Activated CD4-positive, alpha-beta T cell treated with anti-CD3 and anti-CD28 coated beads for 48 hours (primary cell): Measurements from ENCODE around the gene MINAR1.

ENCODE experiments used
- DNase-seq: peaks from one replicate; pipeline ENCODE4 v3.0.0-alpha.2; 2020

The MINAR1 gene

DNA sequence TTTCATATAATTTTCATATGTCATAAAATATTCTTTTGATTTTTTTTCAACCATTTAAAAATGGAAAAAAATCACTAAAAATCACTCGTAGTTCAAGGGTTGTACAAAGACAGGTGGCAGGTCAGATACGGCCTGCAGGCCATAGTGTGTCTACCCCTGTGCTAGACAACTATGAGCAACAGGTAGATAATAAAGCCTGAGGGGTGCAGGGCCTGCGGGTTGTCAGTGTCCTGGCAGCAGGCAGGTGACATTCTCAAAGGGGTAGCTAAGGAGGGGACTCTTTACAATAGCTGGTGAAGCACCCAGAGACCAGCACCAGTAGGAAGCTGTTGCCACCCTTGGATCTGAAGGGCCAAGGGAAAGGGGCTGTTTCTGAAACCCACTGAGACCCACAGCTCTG lies 34.4 kb downstream of the MINAR1 start:
- DNase-seq, result no peak

DNA sequence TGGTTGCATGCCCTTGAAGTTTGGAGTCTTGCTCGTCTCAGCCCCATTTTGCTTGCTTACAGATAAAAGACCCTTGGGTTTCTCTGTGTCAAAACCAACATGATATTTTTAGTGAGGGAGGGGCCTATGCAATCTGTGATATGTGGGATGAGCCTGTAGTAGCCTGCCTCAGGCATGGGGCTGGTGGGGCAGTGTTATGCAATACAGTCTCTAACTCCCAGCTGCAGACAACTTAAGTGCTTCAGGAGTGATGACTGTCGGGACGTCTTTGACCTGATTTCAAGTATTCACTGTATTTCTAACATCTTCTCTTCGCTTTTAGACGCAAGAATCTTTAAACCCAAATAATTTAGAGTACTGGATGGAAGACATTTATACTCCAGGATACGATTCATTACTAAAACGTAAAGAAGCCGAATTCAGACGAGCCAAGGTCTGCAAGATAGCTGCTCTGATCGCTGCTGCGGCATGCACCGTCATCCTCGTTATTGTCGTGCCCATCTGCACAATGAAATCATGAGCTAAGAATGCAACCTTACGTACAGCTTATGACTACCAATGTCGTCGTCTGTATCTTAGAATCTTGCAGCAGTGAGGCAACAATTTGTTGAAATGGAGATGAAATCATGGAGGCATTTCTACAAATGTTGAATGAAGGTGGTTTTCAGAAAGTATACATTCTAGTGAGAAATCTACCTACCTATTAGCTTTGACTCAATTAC lies 35.9 kb downstream of the MINAR1 start:
- no peak for DNase-seq

DNA sequence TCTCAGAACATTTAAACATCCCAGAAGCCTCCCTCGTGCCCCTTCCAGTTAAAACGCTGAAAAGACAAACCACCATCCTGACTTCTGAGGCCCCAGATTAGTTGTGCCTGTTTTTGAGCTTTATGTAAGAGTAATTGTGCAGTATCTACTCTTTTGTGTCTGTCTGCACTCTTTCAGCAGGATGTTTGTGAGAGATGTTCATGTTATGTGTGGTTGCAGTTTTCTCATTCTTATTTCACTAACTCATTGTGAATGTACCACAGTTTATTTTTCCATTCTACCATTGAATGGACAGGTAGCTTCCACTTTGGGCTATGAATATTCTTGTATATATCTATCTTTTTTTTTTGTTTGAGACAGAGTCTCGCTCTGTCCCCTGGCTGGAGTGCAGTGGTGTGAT lies 40.3 kb downstream of the MINAR1 start:
- DNase-seq, result no peak

DNA sequence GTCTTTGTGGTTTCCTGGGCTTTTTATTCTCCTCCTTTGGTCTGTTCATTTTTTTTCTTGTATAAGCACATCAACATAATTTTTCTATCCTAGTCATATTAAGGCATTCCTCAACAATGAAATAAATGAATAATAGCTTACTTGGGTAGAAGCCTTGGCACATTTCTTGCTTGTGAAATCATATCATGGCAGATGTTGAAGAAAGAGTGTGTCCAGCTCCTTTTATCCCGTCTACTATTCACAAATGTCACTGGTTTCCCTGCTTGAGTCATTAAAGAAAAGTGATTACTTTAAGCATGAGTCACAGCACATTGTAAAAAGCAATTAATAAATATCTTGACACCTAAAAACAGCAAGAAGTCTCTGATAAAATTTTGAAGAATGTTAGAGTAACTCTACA lies 42.1 kb downstream of the MINAR1 start:
- no peak for DNase-seq

DNA sequence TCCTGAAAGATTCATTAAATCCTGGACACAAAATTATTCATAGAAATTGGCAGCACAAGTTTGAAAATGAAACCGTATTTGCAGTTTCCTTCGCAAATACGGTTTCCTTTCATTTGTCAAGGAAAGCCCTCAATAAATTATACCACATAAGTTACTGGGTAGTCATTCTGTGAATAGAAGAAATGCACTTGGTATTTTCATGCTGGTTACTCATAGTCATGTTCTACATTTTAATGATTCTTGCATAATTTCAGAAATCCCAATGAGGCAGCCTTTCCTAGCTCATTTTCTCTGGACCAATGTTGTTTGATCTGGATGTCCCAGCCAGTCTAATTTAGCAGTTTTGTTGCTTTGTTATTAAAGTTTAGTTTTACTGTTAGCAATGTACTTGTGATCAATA lies 43.2 kb downstream of the MINAR1 start:
- DNase-seq, result no peak

DNA sequence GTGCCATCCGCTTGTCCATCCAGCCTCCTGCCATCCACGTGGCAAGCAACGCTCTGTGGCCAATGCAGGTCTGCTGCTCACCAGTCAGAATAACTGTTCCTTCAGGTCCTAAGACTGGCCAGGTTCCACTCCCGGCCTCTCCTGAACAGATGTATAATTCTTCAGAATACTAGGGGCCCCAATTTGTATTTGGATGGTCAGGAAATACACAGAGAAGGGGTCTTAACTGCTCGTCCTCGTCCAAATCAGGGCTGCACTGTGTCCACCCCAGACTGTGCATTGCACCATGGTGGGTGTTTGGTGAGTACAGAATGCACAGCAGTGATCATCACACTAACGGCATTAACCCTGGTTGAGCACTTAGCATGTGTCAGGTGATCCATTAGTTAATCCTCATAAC lies 46.0 kb downstream of the MINAR1 start:
- no peak for DNase-seq

DNA sequence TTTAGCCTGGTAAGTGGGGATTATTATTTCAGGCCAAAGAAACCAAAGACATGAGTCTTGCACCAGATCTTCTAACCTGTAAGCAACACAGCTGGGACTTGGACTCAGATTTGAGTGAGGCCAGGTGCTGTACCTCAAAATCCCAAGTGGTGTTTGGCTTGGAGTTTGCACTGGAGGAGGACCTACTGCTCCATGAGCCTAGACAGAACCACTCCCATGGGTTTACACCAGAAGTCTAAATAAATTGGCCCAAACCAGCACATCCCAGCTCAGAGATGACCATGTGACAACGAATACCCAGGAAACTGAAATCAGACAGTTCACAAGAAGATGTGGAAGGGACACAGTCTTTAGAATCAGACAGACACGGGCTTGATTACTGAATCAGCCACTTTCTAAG lies 47.5 kb downstream of the MINAR1 start:
- DNase-seq, result no peak

DNA sequence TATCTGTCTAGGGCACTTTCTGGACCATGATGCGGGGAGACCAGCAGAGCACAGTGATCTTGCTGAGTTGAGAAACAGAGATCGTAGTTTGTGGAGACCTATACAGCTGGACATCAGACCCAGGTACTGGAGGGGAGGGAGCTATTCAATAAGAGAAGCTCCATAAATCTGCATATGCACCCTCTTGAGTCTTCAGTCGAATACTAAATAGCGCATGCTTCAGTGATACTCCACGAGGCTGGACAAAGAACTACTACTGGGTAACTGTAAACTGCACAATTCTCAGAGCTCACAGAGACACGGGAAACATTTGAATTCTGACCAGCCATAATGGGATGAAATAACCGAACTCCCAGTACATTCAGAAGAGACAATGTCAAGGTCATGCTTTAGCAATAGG lies 49.7 kb downstream of the MINAR1 start:
- DNase-seq, result no peak
